GM18507 (cell line): ENCODE results near the gene MYO16.
"Not testable (repeated sequence)": the region's sequence is repeated elsewhere in the genome, so short reads cannot be mapped to it uniquely, and the experiment has no call there.

Source experiments
- DNase-seq: peaks from one replicate; pipeline ENCODE4 v3.0.0; 2011; ENCODE audit warnings: low read depth; ENCODE audit not compliant: insufficient read length; ENCODE audit errors: extremely low spot score
- FAIRE-seq: peaks from 2 replicates; lab custom pipeline; 2011; peaks lifted over from hg19 to GRCh38; lab: Jason Lieb, UNC

MYO16 gene

DNA sequence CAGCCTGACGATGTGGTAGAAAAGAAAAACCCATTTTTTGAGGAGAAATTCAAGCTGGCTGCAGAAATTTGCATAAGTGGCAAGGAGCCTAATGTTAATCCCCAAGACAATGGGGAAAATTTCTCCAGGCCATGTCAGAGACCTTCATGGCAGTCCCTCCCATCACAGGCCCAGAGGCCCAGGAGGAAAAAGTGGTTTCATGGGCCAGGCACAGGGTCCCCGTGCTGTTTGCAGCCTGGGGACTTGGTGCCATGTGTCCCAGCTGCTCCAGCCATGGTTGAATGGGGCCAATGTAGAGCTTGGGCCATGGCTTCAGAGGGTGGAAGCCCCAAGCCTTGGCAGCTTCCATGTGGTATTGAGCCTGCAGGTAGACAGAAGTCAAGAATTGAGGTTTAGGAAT lies 153.1 kb downstream of the MYO16 start:
- not testable (repeated sequence) for DNase-seq, FAIRE-seq

DNA sequence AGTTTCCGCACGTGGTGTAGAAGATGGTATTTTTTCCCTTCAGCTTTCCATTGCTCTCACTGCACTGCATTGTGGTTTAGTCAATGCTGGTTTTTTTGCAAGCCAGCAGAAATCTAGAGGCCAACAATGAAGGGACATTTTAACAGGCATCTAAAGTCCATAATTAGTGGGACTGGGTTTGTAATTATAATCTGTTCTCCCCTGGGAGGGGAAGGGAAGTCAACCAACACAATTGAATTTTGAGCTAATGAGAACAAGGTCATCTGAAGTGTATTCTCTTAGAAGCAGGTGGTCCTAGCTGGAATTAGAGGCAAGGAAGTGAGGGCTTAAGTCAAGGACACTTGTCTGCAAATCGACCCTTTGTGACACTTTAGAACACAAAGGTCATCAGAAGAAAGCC lies 156.4 kb downstream of the MYO16 start:
- DNase-seq (no peak), FAIRE-seq (no peak)

DNA sequence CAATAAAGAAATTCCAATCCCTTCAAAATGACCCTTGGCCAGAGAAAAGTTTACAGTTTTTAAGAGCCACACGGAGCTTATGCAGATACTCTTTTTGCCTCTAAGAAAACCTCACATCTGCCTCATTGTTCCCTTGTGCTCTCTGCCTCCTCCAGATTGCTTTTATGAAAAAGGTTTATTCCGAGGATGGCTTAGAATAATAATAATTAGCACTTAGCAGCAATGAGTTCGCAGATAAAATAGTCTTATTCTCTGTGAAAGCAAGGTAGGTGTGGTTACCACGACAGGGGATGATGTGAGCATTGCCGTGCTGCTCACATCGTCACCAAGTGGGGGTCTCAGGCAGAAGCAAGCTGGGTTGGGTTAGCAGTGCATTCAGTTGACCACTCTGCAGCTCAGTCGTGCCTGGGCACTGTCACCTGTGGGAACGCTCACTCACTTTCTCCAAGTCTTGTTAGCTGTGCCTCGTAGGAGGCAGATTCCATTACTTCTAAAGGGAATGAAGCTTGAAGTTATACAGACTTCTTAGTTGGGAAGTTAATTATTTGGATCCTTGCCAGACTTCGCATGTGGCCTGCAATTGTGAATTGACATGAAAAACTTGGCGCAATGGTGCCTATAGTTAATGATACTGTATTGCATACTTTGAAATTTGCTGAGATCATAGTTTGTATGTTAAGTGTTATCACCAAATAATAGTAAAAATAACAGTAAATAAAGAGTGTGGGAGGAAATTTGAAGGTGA lies 157.2 kb downstream of the MYO16 start:
- no peak for DNase-seq
- no peak for FAIRE-seq

DNA sequence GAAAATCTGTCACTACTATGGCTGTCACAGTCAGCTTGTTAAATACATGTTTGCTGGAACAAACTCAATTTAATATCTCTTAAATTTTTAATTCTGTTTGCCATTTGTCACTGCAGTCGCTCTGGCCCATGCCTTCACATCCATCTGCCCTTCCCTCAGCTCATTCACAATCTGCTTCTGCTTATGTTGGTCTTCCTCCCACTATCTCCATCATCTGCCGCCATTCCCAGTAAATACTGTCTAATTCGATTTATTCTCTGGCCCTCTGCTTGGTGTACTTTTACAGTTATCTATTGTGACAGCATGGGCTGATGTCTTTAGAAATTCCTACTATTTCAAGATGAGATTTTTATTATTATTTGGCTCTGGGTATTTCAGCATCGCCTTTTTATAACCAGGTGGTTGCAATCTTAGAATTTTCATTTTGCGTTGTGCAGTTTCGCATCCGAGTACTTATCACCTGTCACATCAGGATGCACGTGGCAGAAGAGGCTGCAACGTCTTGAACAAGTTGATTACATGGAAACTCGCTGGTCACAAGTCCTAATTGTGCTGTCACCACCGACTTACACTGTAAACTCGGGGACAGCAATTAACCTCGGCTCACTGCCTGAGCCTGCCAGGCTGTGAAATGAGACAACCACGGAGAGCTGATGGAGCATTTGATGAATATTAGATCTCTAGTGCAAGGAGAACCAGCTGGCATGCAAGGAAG lies 158.4 kb downstream of the MYO16 start:
- DNase-seq (no peak), FAIRE-seq (no peak)

DNA sequence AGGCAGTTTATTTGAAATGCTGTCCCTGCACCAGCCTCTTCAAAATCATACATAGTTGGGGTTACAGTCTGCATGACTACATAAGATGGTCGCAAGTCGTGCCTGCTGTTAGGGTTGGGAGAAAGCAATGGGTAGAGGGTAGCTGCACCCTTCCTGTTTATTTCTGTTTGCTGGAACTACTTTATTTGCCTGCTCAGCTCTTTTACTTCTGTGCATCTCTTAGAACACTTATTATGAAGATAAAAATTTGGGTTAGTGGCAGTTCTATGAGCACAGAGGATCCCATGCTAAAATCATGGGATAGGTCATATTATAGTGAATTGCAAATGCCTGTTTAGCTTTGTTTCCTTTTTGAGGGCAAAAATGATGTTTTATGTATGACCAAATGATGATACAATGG lies 160.1 kb downstream of the MYO16 start:
- FAIRE-seq: no peak

DNA sequence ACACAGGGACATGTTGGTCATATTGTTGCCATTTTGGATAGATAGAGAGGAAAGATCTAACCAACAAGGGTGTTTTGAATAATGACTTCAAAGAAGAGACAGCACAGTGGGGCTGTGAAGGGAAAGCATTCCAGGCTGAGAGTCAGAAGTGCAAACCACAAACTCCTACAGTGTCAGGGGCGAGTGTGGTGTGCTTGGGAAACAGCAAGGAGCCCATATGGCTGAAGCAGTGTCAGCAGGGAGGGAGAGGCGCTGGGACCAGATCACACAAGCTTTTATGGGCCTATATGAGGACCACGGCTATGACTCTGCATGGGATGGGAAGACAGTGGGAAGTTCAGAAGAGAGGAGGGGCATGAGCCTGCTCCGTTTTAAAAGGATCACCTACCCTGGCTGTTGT lies 166.4 kb downstream of the MYO16 start:
- DNase-seq: no peak

More for the DNA sequence above, 160.1 kb downstream of the MYO16 start:
- DNase-seq: no peak

DNA sequence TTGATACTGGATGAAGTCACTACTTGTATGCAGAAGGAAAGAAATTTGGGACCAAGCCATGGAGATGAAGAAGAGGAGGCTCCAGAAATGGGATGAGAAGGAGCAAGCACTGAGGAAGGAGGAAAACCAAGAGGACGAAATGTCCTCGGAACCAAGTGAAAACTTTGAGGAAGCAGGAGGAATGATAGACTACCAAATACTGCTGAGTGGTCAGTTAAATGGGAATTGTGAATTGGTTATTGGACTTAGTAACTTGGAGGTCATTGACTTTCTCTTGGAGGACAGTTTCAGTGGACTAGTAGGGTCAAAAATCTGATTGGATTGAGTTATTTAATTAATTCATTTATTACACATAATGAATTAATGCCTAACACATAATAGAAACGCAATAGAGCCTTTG lies 167.9 kb downstream of the MYO16 start:
- no peak for DNase-seq
- no peak for FAIRE-seq

More for the DNA sequence above, 166.4 kb downstream of the MYO16 start:
- no peak for FAIRE-seq

DNA sequence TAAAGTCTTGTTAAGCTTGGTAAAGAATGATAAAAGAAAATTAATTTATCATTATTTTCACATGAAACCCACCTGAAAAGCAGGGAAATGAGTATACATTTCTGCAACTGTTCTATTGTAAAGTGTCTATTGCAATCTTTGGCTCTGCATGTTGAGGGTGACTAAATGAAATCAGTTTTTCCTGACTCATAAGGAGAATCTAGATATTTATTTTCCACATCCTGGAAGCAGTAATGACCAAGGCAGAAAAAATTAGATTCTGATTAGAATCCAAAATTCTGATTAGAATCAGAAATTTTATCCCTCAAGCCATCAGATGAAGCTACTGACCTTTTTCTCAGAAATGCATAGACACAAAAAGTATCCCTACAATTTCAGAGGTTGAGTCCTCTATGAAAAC lies 178.4 kb downstream of the MYO16 start:
- DNase-seq: no peak

DNA sequence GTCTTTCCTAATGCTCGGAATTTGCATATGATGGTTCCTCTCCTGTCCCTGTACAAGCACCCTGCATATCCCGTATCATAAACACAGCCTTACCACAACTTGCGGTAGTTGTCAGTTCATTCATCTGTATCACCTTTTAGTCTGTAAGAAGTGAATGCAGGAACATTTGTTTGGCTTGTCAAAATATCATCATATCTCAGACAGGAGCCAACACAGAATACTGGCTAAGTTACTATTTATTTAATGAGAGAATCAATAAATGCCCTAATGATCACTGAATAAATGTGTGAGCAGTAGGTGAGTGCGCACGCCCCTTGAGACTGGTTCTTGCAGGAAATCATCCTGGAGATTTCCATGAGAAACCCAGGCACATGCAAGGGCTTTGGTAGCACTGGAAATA lies 182.8 kb downstream of the MYO16 start:
- DNase-seq: no peak
- no peak for FAIRE-seq

More for the DNA sequence above, 178.4 kb downstream of the MYO16 start:
- FAIRE-seq: no peak

DNA sequence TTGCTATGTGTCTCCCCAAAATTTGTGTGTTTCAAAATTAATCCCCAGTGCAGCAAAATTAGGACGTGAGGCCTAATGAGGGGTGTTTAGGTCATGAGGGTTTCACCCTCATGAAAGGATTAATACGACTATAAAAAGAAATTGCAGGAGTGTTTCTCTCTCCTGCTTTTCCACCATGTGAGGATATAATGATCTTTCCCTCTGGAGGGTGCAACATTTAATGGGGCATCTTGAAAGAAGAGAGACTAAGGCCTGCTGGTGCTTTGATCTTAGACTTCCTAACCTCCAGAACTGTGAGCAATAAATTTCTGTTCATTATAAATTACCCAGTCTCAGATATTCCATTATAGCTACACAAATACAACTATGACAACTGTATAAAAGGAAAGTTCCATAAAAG lies 183.2 kb downstream of the MYO16 start:
- DNase-seq (no peak), FAIRE-seq (no peak)

DNA sequence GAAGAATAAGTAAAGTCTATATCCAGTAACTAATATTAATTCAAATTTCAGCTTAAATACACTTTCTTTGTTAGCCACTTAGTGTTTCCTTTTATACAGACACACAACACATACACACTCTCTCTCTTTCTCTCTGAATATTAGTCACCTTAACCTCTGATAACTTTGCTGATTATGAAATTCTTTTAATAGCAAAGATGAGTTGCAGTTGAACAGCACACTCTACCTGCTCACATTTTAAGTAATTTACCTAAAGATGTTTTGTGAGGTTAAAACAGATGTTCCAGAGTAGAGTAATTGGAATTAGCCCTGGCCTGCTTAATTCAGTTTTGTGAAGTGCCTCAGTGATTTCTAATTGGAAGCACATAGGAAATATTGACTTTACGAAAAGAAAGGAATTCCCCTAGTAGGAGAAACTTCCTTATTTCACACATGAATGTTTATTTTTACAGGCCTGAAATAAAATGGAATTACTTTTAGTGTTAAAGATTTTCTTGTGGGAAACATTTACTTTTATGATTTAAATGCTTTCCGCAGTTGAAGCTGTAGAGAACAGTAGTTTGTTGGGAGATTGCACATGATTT lies 184.3 kb downstream of the MYO16 start:
- FAIRE-seq: no peak
- DNase-seq: no peak

DNA sequence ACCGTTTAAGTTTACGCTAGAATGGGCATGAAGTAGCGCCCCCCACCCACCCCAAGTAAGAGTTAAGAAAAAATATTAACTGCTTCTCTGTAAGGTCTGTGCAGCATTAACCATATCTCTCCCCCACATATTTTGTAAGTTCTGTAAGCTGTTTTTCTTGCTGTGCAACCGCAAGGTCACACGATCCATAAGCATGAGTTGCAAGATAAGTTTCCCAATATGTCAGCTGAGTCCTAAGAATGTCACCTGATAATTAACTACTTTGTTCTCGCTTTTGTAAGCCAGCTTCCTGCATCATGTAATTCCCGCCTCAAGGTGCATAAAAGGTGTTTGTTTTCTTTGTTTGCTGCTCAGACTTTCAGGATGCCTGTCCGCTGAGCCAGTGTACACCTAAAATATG lies 187.0 kb downstream of the MYO16 start:
- no peak for DNase-seq
- no peak for FAIRE-seq

DNA sequence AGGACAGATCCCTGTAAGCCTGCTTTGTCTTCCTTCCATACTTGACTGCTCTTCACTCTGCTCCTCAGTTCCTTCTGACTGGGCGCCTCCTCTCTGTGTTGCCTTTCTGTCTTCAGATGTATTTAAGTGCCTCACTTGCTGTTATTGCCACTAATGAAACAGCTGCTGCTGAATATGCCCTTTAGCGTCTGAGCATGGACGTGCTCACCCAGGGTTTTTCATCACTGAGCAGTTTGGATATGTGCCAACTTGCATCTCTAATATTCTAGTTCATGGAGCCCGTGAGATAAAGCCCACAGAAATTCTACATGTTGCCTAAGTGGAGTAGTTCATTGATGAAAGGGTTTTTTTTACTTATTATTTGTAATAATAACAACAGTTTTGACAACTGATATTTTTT lies 198.2 kb downstream of the MYO16 start:
- FAIRE-seq (no peak), DNase-seq (no peak)

DNA sequence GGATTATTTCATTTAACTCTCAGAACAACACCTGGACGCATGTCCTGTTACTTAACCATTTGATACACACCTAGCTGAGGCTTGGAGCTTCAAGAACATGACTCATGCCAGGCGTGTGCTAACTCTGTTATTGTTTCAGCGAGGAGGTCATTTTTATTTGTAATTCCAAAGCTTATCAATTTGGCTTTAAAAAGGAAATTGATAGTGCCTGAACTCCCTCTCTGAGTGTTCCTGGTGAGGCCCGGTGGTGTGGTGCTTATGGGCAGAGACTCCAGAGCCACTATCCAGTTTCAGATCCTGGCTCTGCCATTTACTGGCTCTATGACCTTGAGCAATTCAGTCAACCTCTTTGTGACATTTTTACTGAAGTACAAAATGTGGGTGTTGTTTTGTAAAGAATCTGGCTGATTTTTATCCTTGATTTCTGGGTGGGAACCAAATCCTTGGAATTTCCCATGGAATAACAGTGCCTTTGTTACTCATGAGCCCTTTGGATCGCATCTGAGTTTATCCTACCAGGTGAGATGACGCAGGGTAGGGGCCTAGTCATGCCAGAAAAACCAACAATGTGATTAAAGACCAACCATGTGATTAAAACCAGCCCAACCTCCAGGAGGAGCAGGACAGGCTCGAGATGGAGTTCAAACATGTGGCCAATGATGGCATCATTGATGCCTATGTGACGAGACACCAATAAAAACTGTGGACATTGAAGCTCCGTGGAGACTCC lies 198.8 kb downstream of the MYO16 start:
- DNase-seq: no peak

DNA sequence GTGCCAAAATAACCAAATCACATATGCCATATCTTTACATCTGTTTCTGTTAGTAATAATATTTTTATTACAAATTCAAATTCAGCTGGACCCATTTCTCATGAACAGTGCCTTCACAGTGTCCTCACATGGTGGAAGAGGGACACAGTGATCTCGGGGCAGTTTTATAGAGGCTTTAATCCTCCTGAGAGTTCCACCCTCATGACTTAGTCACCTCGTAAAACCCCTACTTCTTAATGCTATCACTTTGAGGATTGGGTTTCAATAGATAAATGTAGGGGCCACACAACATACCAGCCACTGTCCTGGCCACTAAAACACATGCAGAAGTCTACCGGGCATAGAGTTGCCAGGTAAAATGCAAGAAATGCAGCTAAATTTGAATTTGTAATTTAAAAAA lies 201.5 kb downstream of the MYO16 start:
- DNase-seq: no peak
- no peak for FAIRE-seq

More for the DNA sequence above, 198.8 kb downstream of the MYO16 start:
- FAIRE-seq: no peak

DNA sequence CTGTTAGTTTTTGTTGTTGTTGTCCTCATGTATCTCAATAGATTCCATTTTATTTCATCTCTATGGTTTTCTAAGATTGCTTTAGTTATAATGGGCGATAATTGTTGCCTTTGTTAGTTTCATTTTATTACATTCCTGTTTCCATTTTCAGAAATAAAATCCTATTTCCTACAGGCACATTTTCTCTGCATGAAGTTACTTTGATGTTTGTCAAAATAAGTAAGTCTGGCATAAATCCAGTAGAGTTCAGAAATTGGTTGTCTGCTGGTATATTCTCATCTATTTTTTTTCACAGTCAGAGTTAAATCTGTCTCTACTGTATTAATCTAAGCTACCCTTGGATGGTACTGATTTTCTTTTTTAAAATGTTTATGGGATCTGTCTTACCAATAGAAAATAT lies 204.1 kb downstream of the MYO16 start:
- DNase-seq (no peak), FAIRE-seq (no peak)

DNA sequence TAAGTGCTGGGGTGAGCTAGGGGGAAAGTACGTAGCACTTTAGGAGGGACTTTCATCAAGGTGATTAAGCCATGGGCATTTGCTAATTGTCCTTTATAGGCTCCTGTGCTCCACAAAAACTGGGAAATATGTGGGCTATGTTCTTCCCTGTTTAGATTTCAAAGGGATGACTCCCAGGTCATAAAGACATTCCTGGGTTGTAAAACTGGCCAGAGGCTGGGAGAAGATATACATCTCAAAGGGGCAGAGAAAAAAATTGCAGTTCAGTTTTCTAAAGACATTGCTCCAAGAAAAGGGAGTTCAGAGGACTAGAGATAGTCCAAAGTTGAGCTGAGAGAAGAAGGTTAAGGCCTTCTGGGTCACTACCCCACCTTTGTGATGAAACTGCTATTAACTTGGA lies 204.8 kb downstream of the MYO16 start:
- FAIRE-seq: no peak
- no peak for DNase-seq

DNA sequence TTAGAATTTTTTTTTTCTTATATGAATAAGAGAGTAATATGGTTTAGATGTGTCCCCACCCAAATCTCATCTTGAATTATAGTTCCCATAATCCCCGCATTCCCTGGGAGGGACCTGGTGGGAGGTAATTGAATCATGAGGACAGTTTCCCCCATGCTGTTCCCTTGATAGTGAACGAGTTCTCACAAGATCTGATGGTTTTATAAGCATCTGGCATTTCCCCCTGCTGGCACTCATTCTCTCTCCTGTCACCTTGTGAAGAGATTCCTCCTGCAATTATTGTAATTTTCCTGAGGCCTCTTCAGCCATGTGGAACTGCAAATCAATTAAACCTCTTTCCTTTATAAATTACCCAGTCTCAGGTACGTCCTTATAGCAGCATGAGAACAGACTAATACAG lies 205.7 kb downstream of the MYO16 start:
- FAIRE-seq (no peak), DNase-seq (no peak)

DNA sequence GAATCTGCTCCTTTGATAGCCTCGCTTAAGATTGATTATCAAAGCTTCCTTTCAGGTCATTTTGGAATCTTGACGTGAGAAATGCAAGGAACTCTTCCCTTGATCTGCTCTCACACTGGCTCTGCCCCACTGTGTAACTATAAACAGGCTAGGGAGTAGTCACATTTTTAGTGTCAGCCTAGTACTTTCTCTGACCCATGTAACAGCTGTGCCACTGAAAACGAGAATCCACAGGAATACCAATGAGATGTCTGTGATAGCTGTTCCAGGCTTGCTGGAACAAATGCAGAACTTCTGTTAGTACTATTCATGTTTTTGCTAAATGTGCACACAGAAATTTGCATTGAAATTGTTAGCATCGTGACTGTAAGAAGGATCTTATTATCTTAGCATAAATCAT lies 221.3 kb downstream of the MYO16 start:
- DNase-seq (no peak), FAIRE-seq (no peak)

DNA sequence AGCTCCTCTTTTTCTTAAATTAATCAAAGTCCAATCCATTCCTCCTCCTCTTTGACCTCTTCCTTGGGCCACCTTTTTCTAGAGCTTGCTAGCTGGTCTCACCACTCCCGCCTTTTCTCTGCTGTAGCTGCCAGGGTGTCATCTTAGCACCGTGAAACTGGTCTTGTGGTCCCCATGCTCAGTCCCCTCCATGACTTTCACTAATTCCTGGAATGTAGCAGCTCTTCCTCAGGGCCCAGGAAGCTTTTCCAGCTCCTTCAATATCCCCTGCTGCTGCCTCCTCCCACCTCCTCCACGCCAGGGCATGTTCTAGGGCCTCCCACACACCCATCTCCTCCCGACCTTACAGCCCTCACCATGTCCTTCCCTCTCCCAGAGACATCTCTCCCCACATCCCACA lies 222.2 kb downstream of the MYO16 start:
- FAIRE-seq (no peak), DNase-seq (no peak)
